ENCODE data around the gene PTCH1. TPM values are rescaled to one million over a fixed set of nuclear protein-coding genes. Genes with fewer than 3 reads are reported as not detected.

The PTCH1 gene
- total and polyA plus RNA-seq, 2 donors (not counting 1 experiment from before 2014, with no cell fraction given): 3.3 to 20.1 TPM

DNA sequence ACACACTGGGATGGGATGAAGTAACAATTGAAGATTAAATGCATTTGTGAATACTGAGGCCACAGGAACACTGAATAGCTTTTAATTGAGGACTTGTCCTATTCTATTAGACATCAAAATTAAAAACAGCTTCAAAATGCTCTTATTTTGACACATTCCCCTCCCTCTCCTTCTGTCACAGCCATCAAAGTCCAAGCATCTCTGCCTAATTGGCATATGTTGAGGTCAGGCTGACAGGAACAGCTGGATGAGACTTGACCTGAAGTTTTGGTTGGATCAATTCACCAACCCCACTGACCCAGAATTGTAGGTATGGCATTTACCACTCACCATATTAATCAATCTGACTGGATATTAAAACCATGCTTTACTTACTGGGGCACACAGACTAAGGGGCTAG is 96.3 kb downstream of the PTCH1 start:
- Histone ChIP-seq H3K27me3 (ENCODE audit: control insufficient read depth, insufficient read depth, low read length) (no peaks in the 10 kb centered on the region), H3K4me1 (ENCODE audit: control insufficient read depth, extremely low read depth, insufficient read depth, low read length) (no peaks in the 10 kb centered on the region), H3K36me3 (ENCODE audit: control insufficient read depth, insufficient read depth, low read length) (no peaks in the 10 kb centered on the region), H3K79me2 (ENCODE audit: control insufficient read depth, insufficient read depth, low read length) (no peaks in the 10 kb centered on the region), H3K4me3 (replicated peaks in 1 of 4; ENCODE audit: control extremely low read depth in 1 of 4, insufficient read depth in 1 of 4, low read depth in 3 of 4, low read length in 4 of 4) (no peak overlapping the region), H4K20me1 (ENCODE audit: control insufficient read depth, extremely low read depth, insufficient read depth, low read length) (no peaks in the 10 kb centered on the region), H3K9me3 (ENCODE audit: control insufficient read depth, insufficient read depth, low read depth, low read length) (no peaks in the 10 kb centered on the region), H2AFZ (ENCODE audit: low read length) (no peak overlapping the region), H3K4me2 (ENCODE audit: extremely low read depth, insufficient read depth, low read length) (no peak overlapping the region), H3K9ac (ENCODE audit: insufficient read depth, low read length) (no peak overlapping the region), H3K27ac (ENCODE audit: insufficient read depth, low read length) (no peak overlapping the region)
- TF ChIP-seq, protein P1, sequence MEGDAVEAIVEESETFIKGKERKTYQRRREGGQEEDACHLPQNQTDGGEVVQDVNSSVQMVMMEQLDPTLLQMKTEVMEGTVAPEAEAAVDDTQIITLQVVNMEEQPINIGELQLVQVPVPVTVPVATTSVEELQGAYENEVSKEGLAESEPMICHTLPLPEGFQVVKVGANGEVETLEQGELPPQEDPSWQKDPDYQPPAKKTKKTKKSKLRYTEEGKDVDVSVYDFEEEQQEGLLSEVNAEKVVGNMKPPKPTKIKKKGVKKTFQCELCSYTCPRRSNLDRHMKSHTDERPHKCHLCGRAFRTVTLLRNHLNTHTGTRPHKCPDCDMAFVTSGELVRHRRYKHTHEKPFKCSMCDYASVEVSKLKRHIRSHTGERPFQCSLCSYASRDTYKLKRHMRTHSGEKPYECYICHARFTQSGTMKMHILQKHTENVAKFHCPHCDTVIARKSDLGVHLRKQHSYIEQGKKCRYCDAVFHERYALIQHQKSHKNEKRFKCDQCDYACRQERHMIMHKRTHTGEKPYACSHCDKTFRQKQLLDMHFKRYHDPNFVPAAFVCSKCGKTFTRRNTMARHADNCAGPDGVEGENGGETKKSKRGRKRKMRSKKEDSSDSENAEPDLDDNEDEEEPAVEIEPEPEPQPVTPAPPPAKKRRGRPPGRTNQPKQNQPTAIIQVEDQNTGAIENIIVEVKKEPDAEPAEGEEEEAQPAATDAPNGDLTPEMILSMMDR (conservative IDR thresholded peaks at IDR 0.05 in 1 of 2, IDR thresholded peaks at IDR 0.05 in 1 of 2; ENCODE audit: low read depth in 1 of 2, low read length in 2 of 2): no peak
- no peak for TF ChIP-seq EZH2 (IDR thresholded peaks at IDR 0.05; ENCODE audit: low read length, missing control alignments)
- DNase-seq (ENCODE audit: low read depth in 2 of 2): no peak

GRCh38 chr9:95419444-95419843 is 97.3 kb downstream of the PTCH1 start:
- no peak for TF ChIP-seq EZH2 (IDR thresholded peaks at IDR 0.05; ENCODE audit: low read length, missing control alignments)
- no peaks in the 10 kb centered on the region for H3K27me3 ChIP-seq (ENCODE audit: control insufficient read depth, insufficient read depth, low read length)
- no peaks in the 10 kb centered on the region for H3K79me2 ChIP-seq (ENCODE audit: control insufficient read depth, insufficient read depth, low read length)

DNA sequence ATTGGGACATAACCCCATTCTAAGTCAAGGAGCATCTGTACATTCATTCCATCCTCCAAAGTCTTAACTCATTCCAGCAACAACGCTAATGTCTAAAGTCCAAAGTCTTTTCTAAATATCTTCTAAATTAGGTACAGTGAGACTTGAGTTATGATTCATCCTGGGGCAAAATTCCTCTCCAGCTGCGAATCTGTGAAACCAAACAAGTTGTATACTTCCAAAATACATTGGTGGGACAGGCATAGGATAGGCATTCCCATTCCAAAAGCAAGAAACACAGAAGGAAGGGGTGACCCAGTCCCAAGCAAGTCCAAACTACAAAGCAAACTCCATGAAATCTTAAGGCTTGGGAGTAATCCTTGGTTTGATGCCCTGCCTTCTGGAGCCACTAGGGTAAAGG is 101.6 kb downstream of the PTCH1 start:
- Histone ChIP-seq H3K27ac (ENCODE audit: insufficient read depth, low read length) (no peak overlapping the region), H3K79me2 (ENCODE audit: control insufficient read depth, insufficient read depth, low read length) (no peaks in the 10 kb centered on the region), H4K20me1 (ENCODE audit: control insufficient read depth, extremely low read depth, insufficient read depth, low read length) (no peaks in the 10 kb centered on the region), H3K4me3 (replicated peaks in 1 of 4; ENCODE audit: control extremely low read depth in 1 of 4, insufficient read depth in 1 of 4, low read depth in 3 of 4, low read length in 4 of 4) (no peak overlapping the region), H3K4me2 (ENCODE audit: extremely low read depth, insufficient read depth, low read length) (no peak overlapping the region), H3K9me3 (ENCODE audit: control insufficient read depth, insufficient read depth, low read depth, low read length) (no peaks in the 10 kb centered on the region), H3K27me3 (ENCODE audit: control insufficient read depth, insufficient read depth, low read length) (no peaks in the 10 kb centered on the region), H2AFZ (ENCODE audit: low read length) (no peak overlapping the region), H3K9ac (ENCODE audit: insufficient read depth, low read length) (no peak overlapping the region), H3K36me3 (ENCODE audit: control insufficient read depth, insufficient read depth, low read length) (no peaks in the 10 kb centered on the region), H3K4me1 (ENCODE audit: control insufficient read depth, extremely low read depth, insufficient read depth, low read length) (peaks cover 2% of the 10 kb centered on the region)
- peak; percentile 18 for DNase-seq (ENCODE audit: low read depth in 2 of 2)
- no peak for TF ChIP-seq EZH2 (IDR thresholded peaks at IDR 0.05; ENCODE audit: low read length, missing control alignments)
- TF ChIP-seq, protein P1 (conservative IDR thresholded peaks at IDR 0.05 in 1 of 2, IDR thresholded peaks at IDR 0.05 in 1 of 2; ENCODE audit: low read depth in 1 of 2, low read length in 2 of 2): no peak

More at GRCh38 chr9:95419444-95419843, 97.3 kb downstream of the PTCH1 start:
- Histone ChIP-seq H3K36me3 (ENCODE audit: control insufficient read depth, insufficient read depth, low read length) (no peaks in the 10 kb centered on the region), H3K4me3 (replicated peaks in 1 of 4; ENCODE audit: control extremely low read depth in 1 of 4, insufficient read depth in 1 of 4, low read depth in 3 of 4, low read length in 4 of 4) (no peak overlapping the region), H3K27ac (ENCODE audit: insufficient read depth, low read length) (no peak overlapping the region), H3K9ac (ENCODE audit: insufficient read depth, low read length) (no peak overlapping the region), H2AFZ (ENCODE audit: low read length) (no peak overlapping the region), H3K4me1 (ENCODE audit: control insufficient read depth, extremely low read depth, insufficient read depth, low read length) (peaks cover 2% of the 10 kb centered on the region), H4K20me1 (ENCODE audit: control insufficient read depth, extremely low read depth, insufficient read depth, low read length) (no peaks in the 10 kb centered on the region), H3K9me3 (ENCODE audit: control insufficient read depth, insufficient read depth, low read depth, low read length) (no peaks in the 10 kb centered on the region), H3K4me2 (ENCODE audit: extremely low read depth, insufficient read depth, low read length) (no peak overlapping the region)
- no peak for DNase-seq (ENCODE audit: low read depth in 2 of 2)

Data from fibroblast of lung (primary cell).